C4-2B (cell line): Measurements from ENCODE around the gene RBM26.

ENCODE experiments used
- ZFX ChIP-seq: fragments of 450-650 bp; IDR thresholded peaks from 2 replicates; pipeline ENCODE4 v1.6.1; 2017
- TF ChIP-seq, protein P1 (sequence below): fragments of 450-650 bp; conservative IDR thresholded peaks from 2 replicates; pipeline ENCODE4 v1.5.1; 2017; ENCODE audit warnings: mild to moderate bottlenecking

DNA sequence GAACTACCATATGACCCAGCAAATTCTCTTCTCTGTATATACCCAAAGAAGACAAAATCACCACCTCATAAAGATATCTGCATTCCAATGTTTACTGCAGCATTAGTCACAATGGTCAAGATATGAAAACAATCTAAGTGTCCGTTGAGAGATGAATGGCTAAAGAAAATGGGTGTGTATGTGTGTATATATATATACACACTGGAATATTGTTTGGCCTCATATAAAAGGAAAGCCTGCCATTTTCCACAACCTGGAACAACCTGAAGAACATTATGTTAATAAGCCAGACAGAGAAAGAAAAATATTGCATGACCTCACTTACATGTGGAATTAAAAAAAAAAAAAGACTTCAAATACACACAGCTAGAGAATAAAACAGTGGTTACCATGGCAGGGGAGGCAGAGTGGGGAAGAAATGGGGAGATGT is 29.5 kb upstream of the RBM26 start:
- TF ChIP-seq, protein P1, sequence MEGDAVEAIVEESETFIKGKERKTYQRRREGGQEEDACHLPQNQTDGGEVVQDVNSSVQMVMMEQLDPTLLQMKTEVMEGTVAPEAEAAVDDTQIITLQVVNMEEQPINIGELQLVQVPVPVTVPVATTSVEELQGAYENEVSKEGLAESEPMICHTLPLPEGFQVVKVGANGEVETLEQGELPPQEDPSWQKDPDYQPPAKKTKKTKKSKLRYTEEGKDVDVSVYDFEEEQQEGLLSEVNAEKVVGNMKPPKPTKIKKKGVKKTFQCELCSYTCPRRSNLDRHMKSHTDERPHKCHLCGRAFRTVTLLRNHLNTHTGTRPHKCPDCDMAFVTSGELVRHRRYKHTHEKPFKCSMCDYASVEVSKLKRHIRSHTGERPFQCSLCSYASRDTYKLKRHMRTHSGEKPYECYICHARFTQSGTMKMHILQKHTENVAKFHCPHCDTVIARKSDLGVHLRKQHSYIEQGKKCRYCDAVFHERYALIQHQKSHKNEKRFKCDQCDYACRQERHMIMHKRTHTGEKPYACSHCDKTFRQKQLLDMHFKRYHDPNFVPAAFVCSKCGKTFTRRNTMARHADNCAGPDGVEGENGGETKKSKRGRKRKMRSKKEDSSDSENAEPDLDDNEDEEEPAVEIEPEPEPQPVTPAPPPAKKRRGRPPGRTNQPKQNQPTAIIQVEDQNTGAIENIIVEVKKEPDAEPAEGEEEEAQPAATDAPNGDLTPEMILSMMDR = no peak
- TF ChIP-seq ZFX = no peak
